LNCaP clone FGC (cell line): ENCODE results near the gene ZNF385B.

Source experiments
- DNase-seq: peaks from one replicate; pipeline ENCODE4 v3.0.0-alpha.2; 2011; ENCODE audit warnings: low read depth
- H3K4me3 ChIP-seq: 2 replicates; pipeline ENCODE4 v1.5.1; 2011; ENCODE audit warnings: mild to moderate bottlenecking, low read depth, low read length, control low read depth
- TF ChIP-seq, protein P1 (sequence below): IDR thresholded peaks from 2 replicates; pipeline ENCODE4 v1.5.1; 2012; ENCODE audit warnings: mild to moderate bottlenecking; ENCODE audit not compliant: control insufficient read depth, insufficient read depth; ENCODE audit errors: extremely low read depth

Gene ZNF385B

DNA sequence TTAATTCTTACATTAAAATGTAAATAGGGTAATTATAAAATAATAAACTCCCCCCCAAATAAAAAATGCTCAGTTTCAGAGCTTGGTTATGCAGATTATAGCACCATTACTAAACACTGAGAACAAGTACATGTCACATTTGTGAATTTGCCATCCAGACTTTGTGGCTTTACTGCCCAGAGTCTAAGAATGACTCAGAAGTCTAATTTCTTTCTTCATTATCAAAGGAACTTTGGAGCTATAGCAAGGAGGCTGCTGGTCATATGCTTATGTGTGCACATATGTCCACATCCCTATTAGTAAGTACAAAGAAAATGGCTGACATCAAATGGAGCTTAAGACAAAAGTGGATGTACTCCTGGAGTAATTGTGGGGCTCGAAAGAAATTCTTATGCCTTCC lies 348.2 kb downstream of the ZNF385B start:
- no peak overlapping the region for H3K4me3 ChIP-seq
- TF ChIP-seq, protein P1, sequence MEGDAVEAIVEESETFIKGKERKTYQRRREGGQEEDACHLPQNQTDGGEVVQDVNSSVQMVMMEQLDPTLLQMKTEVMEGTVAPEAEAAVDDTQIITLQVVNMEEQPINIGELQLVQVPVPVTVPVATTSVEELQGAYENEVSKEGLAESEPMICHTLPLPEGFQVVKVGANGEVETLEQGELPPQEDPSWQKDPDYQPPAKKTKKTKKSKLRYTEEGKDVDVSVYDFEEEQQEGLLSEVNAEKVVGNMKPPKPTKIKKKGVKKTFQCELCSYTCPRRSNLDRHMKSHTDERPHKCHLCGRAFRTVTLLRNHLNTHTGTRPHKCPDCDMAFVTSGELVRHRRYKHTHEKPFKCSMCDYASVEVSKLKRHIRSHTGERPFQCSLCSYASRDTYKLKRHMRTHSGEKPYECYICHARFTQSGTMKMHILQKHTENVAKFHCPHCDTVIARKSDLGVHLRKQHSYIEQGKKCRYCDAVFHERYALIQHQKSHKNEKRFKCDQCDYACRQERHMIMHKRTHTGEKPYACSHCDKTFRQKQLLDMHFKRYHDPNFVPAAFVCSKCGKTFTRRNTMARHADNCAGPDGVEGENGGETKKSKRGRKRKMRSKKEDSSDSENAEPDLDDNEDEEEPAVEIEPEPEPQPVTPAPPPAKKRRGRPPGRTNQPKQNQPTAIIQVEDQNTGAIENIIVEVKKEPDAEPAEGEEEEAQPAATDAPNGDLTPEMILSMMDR = no peak
- no peak for DNase-seq

DNA sequence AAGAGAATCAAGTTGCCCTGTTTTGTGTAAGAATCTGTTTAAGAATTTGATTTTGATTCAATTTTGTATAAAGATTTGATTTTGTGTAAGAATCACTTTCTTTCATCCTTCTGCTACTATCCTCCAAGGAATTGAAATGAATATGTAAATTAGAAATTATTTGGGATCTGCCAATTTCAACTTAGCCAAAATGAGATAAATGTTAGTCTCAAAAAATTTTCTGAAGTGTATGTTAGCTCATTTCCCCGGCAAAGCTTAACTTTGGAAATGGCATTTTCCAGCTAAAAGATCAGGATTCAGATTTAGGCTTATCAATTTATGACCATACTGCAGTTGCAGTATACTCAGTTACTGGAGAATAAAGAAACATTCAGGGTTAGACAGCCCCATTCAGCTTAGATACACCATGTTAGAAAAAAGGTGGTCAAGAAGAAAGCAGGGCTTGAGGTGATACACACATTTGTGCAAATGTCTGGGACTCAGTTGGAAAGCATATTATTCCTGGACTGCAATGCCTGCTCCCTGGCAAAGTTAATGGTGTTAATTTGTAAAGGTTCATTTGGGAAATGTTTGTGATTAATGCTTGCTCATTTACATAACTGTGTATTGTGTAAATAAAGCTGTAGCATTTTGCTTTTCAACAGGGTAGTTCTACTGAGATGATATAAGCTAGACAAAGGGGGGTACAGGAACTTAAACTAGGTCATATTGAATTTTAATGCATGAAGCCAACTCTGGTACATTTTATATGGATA lies 349.0 kb downstream of the ZNF385B start:
- TF ChIP-seq, protein P1 = no peak
- no peak for DNase-seq
- H3K4me3 ChIP-seq = no peak overlapping the region

DNA sequence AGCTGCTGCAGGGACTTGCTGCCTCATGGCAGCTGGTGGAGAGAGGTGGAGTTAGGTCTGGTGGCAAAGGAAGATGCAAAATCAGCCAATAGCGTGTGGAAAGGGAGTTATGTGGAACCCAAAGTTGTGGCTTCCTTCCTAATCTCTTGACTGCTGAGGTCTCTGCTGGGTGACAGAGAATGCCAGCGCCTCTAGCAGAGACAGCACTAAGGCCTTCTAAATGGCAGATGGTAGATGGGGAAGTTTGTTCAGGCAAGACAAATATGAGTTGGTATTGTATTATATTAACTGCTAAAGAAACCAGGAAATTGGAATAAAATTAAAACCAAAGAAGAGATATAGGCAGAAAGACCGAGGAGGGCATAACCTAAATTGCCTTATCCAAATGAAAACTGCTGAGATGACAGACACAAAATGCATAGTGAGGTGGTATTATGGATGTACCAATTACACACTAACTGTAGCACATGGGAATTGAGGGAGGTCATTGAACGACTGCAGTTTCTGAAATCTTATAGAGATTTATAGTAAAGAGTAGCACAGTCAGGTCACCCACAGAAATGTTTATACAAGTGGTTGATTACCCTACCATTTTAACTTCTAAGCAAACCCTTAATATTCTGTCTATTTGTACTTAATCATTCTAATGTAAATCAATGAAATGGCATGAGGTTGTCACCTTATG lies 350.2 kb downstream of the ZNF385B start:
- no peak for DNase-seq
- TF ChIP-seq, protein P1 = no peak

GRCh38 chr2:179495315-179495714 lies 366.1 kb downstream of the ZNF385B start:
- no peak for DNase-seq
- no peak overlapping the region for H3K4me3 ChIP-seq
- TF ChIP-seq, protein P1 = no peak

More for the DNA sequence above, 350.2 kb downstream of the ZNF385B start:
- H3K4me3 ChIP-seq = no peak overlapping the region

DNA sequence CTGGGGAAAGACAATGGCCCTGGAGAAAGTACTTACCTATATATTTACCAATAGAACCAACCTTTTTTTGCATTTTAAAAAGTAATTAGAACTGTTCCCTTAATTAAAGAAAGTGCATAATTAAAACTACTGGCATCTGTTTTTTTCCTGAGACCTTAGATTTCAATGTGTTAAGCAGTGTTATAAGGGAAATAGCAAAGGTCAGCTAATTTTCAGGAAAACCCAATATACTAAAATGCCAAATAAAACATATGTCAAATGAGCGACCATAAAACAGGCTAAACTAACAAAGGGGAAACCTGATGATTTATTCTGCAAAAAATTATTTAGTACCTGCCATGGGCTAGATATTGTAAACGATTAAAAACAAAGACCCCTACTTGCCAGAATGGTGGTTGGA lies 372.8 kb downstream of the ZNF385B start:
- TF ChIP-seq, protein P1 = no peak
- no peak overlapping the region for H3K4me3 ChIP-seq
- no peak for DNase-seq

DNA sequence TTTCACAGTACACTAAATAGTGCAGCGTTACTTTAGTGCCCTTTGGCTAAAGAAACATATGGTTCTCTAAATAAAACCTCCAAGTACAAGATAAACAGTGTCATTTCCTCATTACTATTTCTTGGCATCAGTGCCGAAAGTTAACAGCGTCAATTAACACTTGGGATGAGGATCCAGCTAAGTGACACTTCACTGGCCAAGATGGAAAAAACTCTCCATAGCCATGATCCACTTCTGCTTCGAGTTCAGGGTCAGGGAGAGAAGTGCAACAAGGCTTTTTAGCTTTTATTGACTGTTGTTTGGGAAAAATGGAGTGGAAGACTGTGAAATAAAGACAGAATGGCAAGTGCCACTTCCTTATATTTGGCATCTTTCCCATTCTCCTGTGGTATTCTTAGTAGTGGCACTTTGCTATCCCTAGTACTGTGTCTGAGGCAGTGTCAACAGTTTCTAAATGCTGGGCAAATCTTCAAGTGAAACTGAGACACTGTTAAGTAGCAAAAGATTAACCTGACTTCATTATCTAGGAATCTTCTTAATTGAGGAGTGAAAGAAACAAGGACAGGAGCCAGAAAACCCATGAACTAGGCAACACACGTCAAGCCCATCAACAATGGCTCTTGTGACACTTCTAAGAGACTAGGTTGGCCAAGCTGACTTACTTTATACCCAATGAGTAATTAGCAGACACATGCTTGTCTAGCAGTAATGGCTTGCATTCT lies 374.2 kb downstream of the ZNF385B start:
- TF ChIP-seq, protein P1 = no peak
- no peak overlapping the region for H3K4me3 ChIP-seq
- DNase-seq = peak; percentile 11
